ENCODE data around the gene CAMTA1.

The CAMTA1 gene

GRCh38 chr1:6981595-6981994 lies 196.3 kb downstream of the CAMTA1 start:
- no peak for DNase-seq
- Histone ChIP-seq H3K27me3 (replicated peaks; ENCODE audit: insufficient read depth, low read length) (peaks cover 22% of the 10 kb centered on the region), H3K4me2 (ENCODE audit: low read depth, low read length) (no peak overlapping the region), H3K9ac (ENCODE audit: low read length) (no peak overlapping the region), H3K79me2 (ENCODE audit: low read length) (no peaks in the 10 kb centered on the region), H3K9me3 (replicated peaks; ENCODE audit: insufficient read depth, low read length) (no peaks in the 10 kb centered on the region), H3F3A (ENCODE audit: insufficient read depth, low read length) (no peaks in the 10 kb centered on the region), H3K9me2 (replicated peaks; ENCODE audit: insufficient read depth, low read length) (no peaks in the 10 kb centered on the region), H4K20me1 (ENCODE audit: insufficient read depth, low read length) (no peaks in the 10 kb centered on the region), H3K4me3 (ENCODE audit: low read length) (no peak overlapping the region), H3K36me3 (replicated peaks; ENCODE audit: insufficient read depth, low read length) (no peaks in the 10 kb centered on the region), H3K27ac (ENCODE audit: low read length) (no peak overlapping the region), H2AFZ (ENCODE audit: low read length) (no peak overlapping the region), H3K4me1 (ENCODE audit: low read length) (no peaks in the 10 kb centered on the region)
- TF ChIP-seq CTCF (IDR thresholded peaks at IDR 0.05; ENCODE audit: low read length) = no peak

- Histone ChIP-seq H2AFZ (ENCODE audit: low read length) (no peak overlapping the region), H3K79me2 (ENCODE audit: low read length) (no peaks in the 10 kb centered on the region), H3F3A (ENCODE audit: insufficient read depth, low read length) (no peaks in the 10 kb centered on the region), H3K9me3 (replicated peaks; ENCODE audit: insufficient read depth, low read length) (no peaks in the 10 kb centered on the region), H4K20me1 (ENCODE audit: insufficient read depth, low read length) (no peaks in the 10 kb centered on the region), H3K4me2 (ENCODE audit: low read depth, low read length) (no peak overlapping the region), H3K4me1 (ENCODE audit: low read length) (no peaks in the 10 kb centered on the region), H3K9me2 (replicated peaks; ENCODE audit: insufficient read depth, low read length) (no peaks in the 10 kb centered on the region), H3K27ac (ENCODE audit: low read length) (no peak overlapping the region), H3K36me3 (replicated peaks; ENCODE audit: insufficient read depth, low read length) (no peaks in the 10 kb centered on the region), H3K4me3 (ENCODE audit: low read length) (no peak overlapping the region), H3K9ac (ENCODE audit: low read length) (no peak overlapping the region), H3K27me3 (replicated peaks; ENCODE audit: insufficient read depth, low read length) (peaks cover 27% of the 10 kb centered on the region)
- DNase-seq = no peak
- no peak for TF ChIP-seq CTCF (IDR thresholded peaks at IDR 0.05; ENCODE audit: low read length)
- TF ChIP-seq EZH2 (optimal IDR thresholded peaks at IDR 0.05; ENCODE audit: low read depth, low read length) = no peak
- no peak for TF ChIP-seq EZH2phosphoT487 (IDR thresholded peaks at IDR 0.05; ENCODE audit: low read length)
These were observed 197.2 kb downstream of the CAMTA1 start for GRCh38 chr1:6982443-6982842.

GRCh38 chr1:6982860-6983259 lies 197.6 kb downstream of the CAMTA1 start:
- no peak overlapping the region for H3K9ac ChIP-seq (ENCODE audit: low read length)
- peaks cover 32% of the 10 kb centered on the region for H3K27me3 ChIP-seq (replicated peaks; ENCODE audit: insufficient read depth, low read length)
- H3K79me2 ChIP-seq (ENCODE audit: low read length) = no peaks in the 10 kb centered on the region
- TF ChIP-seq CTCF (IDR thresholded peaks at IDR 0.05; ENCODE audit: low read length) (no peak), EZH2 (optimal IDR thresholded peaks at IDR 0.05; ENCODE audit: low read depth, low read length) (no peak), EZH2phosphoT487 (IDR thresholded peaks at IDR 0.05; ENCODE audit: low read length) (no peak)
- H2AFZ ChIP-seq (ENCODE audit: low read length) = no peak overlapping the region
- H3K27ac ChIP-seq (ENCODE audit: low read length) = no peak overlapping the region
- no peak overlapping the region for H3K4me2 ChIP-seq (ENCODE audit: low read depth, low read length)
- H3K36me3 ChIP-seq (replicated peaks; ENCODE audit: insufficient read depth, low read length) = no peaks in the 10 kb centered on the region
- H4K20me1 ChIP-seq (ENCODE audit: insufficient read depth, low read length) = no peaks in the 10 kb centered on the region
- H3K9me3 ChIP-seq (replicated peaks; ENCODE audit: insufficient read depth, low read length) = no peaks in the 10 kb centered on the region
- DNase-seq = no peak
- no peaks in the 10 kb centered on the region for H3K4me1 ChIP-seq (ENCODE audit: low read length)
- no peak overlapping the region for H3K4me3 ChIP-seq (ENCODE audit: low read length)
- no peaks in the 10 kb centered on the region for H3K9me2 ChIP-seq (replicated peaks; ENCODE audit: insufficient read depth, low read length)
- no peaks in the 10 kb centered on the region for H3F3A ChIP-seq (ENCODE audit: insufficient read depth, low read length)
